CD8-positive, alpha-beta memory T cell (primary cell): ENCODE results near the gene TIPIN. TPM values are rescaled to one million over a fixed set of nuclear protein-coding genes. Genes with fewer than 3 reads are reported as not detected.

Experiments
- CTCF ChIA-PET: fragments of 350-600 bp; sonication (Branson Sonifier 250); formaldehyde crosslinking; loops from one replicate; lab custom pipeline; 2021; ENCODE audit warnings: antibody characterized with exemption; lab: Charles Lee
- POLR2A ChIA-PET: fragments of 350-600 bp; sonication (Branson Sonifier 250); formaldehyde crosslinking; loops from one replicate; lab custom pipeline; 2021; ENCODE audit warnings: antibody characterized with exemption; lab: Charles Lee
- DNase-seq, 5 donors: peaks; one replicate each; pipeline versions ENCODE4 v3.0.0 to v3.0.0-alpha.2; 2020 to 2022; ENCODE audit warnings: mixed read lengths in 1 of 5
- H3K27ac ChIP-seq: one replicate; pipeline ENCODE4 v1.7.0; 2013; ENCODE audit warnings: low read depth, mild to moderate bottlenecking, low read length, moderate library complexity
- H3K27me3 ChIP-seq: 2 replicates; pipeline ENCODE4 v1.7.0; 2013; ENCODE audit warnings: low read length, mild to moderate bottlenecking; ENCODE audit not compliant: insufficient read depth, poor library complexity, severe bottlenecking
- H3K36me3 ChIP-seq: 2 replicates; pipeline ENCODE4 v1.7.0; 2013; ENCODE audit warnings: mild to moderate bottlenecking, low read length, moderate library complexity; ENCODE audit not compliant: insufficient read depth
- H3K4me1 ChIP-seq: 2 replicates; pipeline ENCODE4 v1.7.0; 2013; ENCODE audit warnings: mild to moderate bottlenecking, low read length, moderate library complexity; ENCODE audit not compliant: insufficient read depth
- H3K4me3 ChIP-seq: 2 replicates; pipeline ENCODE4 v1.7.0; 2013; ENCODE audit warnings: mild to moderate bottlenecking, low read length
- H3K9me3 ChIP-seq: 2 replicates; pipeline ENCODE4 v1.7.0; 2013; ENCODE audit warnings: mild to moderate bottlenecking, low read length
- H3K27ac Mint-ChIP-seq, 8 donors: one replicate each; pipeline ENCODE4 v1.8.0; 2020 to 2021; ENCODE audit warnings: mixed read lengths in 8 of 8, mild to moderate bottlenecking in 6 of 8, inconsistent platforms in 3 of 8, moderate library complexity in 3 of 8
- H3K27me3 Mint-ChIP-seq, 2 donors: one replicate each; pipeline ENCODE4 v1.8.0; 2020 to 2021; ENCODE audit warnings: mixed read lengths in 2 of 2, mild to moderate bottlenecking in 1 of 2, moderate library complexity in 1 of 2
- H3K36me3 Mint-ChIP-seq, 3 donors: one replicate each; pipeline ENCODE4 v1.8.0; 2020 to 2021; ENCODE audit warnings: mixed read lengths in 3 of 3, inconsistent platforms in 1 of 3, mild to moderate bottlenecking in 1 of 3
- H3K4me1 Mint-ChIP-seq, 3 donors: one replicate each; pipeline ENCODE4 v1.8.0; 2020 to 2021; ENCODE audit warnings: mixed read lengths in 3 of 3, inconsistent platforms in 1 of 3, mild to moderate bottlenecking in 1 of 3
- H3K4me3 Mint-ChIP-seq, 7 donors: one replicate each; pipeline ENCODE4 v1.8.0; 2020 to 2021; ENCODE audit warnings: mixed read lengths in 7 of 7, mild to moderate bottlenecking in 6 of 7, moderate library complexity in 4 of 7, inconsistent platforms in 2 of 7
- H3K9me3 Mint-ChIP-seq, 5 donors: one replicate each; pipeline ENCODE4 v1.8.0; 2020 to 2022; ENCODE audit warnings: mixed read lengths in 5 of 5, mild to moderate bottlenecking in 3 of 5, moderate library complexity in 2 of 5, inconsistent platforms in 1 of 5
- polyA plus RNA-seq: library from polyadenylated mRNA; unstranded; fragments of 300-500 nt; fragmentation: Illumina TruSeq; gene quantifications from one replicate; pipeline ENCODE4 v1.2.3, GENCODE V29; 2021
- total RNA-seq, 2 experiments: library from RNA; stranded (reverse); gene quantifications; one replicate each; pipeline ENCODE4 v1.2.3, GENCODE V29; 2021

Gene TIPIN
- total and polyA plus RNA-seq, 3 experiments from 2014 or later, result 9.1 to 63.7 (median 58.9) TPM

GRCh38 chr15:66389859-66390381 is 33.4 kb upstream of the TIPIN start:
- Histone ChIP-seq H3K27ac (no peak overlapping the region), H3K27me3 (no peaks in the 10 kb centered on the region), H3K9me3 (no peaks in the 10 kb centered on the region), H3K4me3 (no peak overlapping the region), H3K36me3 (no peaks in the 10 kb centered on the region), H3K4me1 (peaks cover 77% of the 10 kb centered on the region)
- peaks cover 0 to 22% (median 0%) of the 10 kb centered on the region in 3 donors for H3K36me3 Mint-ChIP-seq
- peak overlapping the region; percentile 71 to 96 (median 88) for H3K4me3 Mint-ChIP-seq
- H3K27me3 Mint-ChIP-seq, result no peaks in the 10 kb centered on the region
- peak overlapping the region; percentile 61 to 92 (median 84) for H3K27ac Mint-ChIP-seq
- H3K9me3 Mint-ChIP-seq, result no peaks in the 10 kb centered on the region
- H3K4me1 Mint-ChIP-seq, result peaks cover 72 to 85% (median 84%) of the 10 kb centered on the region in 3 donors
- CTCF ChIA-PET, result interaction anchor here (7.8 kb wide), 1 partner anchor 108 kb away, joined by 95 read pairs; the partner anchor contains the start of gene SNAPC5
- POLR2A ChIA-PET, result no interaction called here
- no peak for DNase-seq

GRCh38 chr15:66389098-66389858 is 32.8 kb upstream of the TIPIN start:
- Mint-ChIP-seq H3K9me3 (no peaks in the 10 kb centered on the region), H3K27me3 (no peaks in the 10 kb centered on the region), H3K4me1 (peaks cover 68 to 82% (median 81%) of the 10 kb centered on the region in 3 donors), H3K36me3 (peaks cover 0 to 22% (median 0%) of the 10 kb centered on the region in 3 donors), H3K4me3 (peak overlapping the region; percentile 76 to 96 (median 94)), H3K27ac (peak overlapping the region; percentile 66 to 92 (median 84))
- Histone ChIP-seq H3K4me3 (no peak overlapping the region), H3K9me3 (no peaks in the 10 kb centered on the region), H3K27me3 (no peaks in the 10 kb centered on the region), H3K4me1 (peaks cover 71% of the 10 kb centered on the region), H3K27ac (no peak overlapping the region), H3K36me3 (no peaks in the 10 kb centered on the region)
- CTCF ChIA-PET, result interaction anchor here (0.7 to 7.8 kb wide), 2 partner anchors 13 to 109 kb away, joined by 3 to 95 read pairs; partner anchors contain the start of gene SNAPC5
- DNase-seq, result peak in 3 of 5 donors; percentile 20 to 50 (median 32)
- POLR2A ChIA-PET, result no interaction called here

GRCh38 chr15:66388576-66388975 is 32.1 kb upstream of the TIPIN start:
- Histone ChIP-seq H3K36me3 (no peaks in the 10 kb centered on the region), H3K27me3 (no peaks in the 10 kb centered on the region), H3K4me1 (peaks cover 64% of the 10 kb centered on the region), H3K4me3 (no peak overlapping the region), H3K9me3 (no peaks in the 10 kb centered on the region), H3K27ac (no peak overlapping the region)
- no peaks in the 10 kb centered on the region for H3K9me3 Mint-ChIP-seq
- H3K27ac Mint-ChIP-seq, result peak overlapping the region; percentile 61 to 95 (median 74)
- H3K4me3 Mint-ChIP-seq, result peak overlapping the region; percentile 88 to 96 (median 94)
- peaks cover 61 to 75% (median 74%) of the 10 kb centered on the region in 3 donors for H3K4me1 Mint-ChIP-seq
- peaks cover 0 to 20% (median 0%) of the 10 kb centered on the region in 3 donors for H3K36me3 Mint-ChIP-seq
- DNase-seq, result no peak
- no peaks in the 10 kb centered on the region for H3K27me3 Mint-ChIP-seq
- CTCF ChIA-PET, result interaction anchor here (0.7 to 7.8 kb wide), 3 partner anchors 13 to 115 kb away, joined by 3 to 95 read pairs (median 9); partner anchors contain the start of genes RPL4 and SNAPC5
- POLR2A ChIA-PET, result no interaction called here

- Histone ChIP-seq H3K4me1 (peaks cover 58% of the 10 kb centered on the region), H3K36me3 (no peaks in the 10 kb centered on the region), H3K4me3 (peak overlapping the region; percentile 74), H3K27me3 (no peaks in the 10 kb centered on the region), H3K27ac (peak overlapping the region; percentile 78), H3K9me3 (no peaks in the 10 kb centered on the region)
- ChIA-PET CTCF (interaction anchor here (0.8 to 7.8 kb wide), 6 partner anchors 19 to 115 kb away, joined by 3 to 95 read pairs (median 11); partner anchors contain the start of genes RPL4, SNAPC5 and TIPIN), POLR2A (interaction anchor here (1.1 to 2.7 kb wide), 3 partner anchors 111 to 117 kb away, joined by 3 to 18 read pairs (median 4); partner anchors contain the start of genes SNAPC5 and ZWILCH)
- no peaks in the 10 kb centered on the region for H3K27me3 Mint-ChIP-seq
- H3K27ac Mint-ChIP-seq, result peak overlapping the region; percentile 79 to 95 (median 92)
- no peaks in the 10 kb centered on the region for H3K9me3 Mint-ChIP-seq
- peaks cover 58 to 69% (median 68%) of the 10 kb centered on the region in 3 donors for H3K4me1 Mint-ChIP-seq
- no peak for DNase-seq
- peak overlapping the region; percentile 88 to 96 (median 94) for H3K4me3 Mint-ChIP-seq
- H3K36me3 Mint-ChIP-seq, result peaks cover 0 to 18% (median 0%) of the 10 kb centered on the region in 3 donors
Observed at GRCh38 chr15:66388043-66388363, 31.5 kb upstream of the TIPIN start.

GRCh38 chr15:66387163-66388042 is 30.9 kb upstream of the TIPIN start:
- H3K4me1 Mint-ChIP-seq, result peaks cover 56 to 64% (median 64%) of the 10 kb centered on the region in 3 donors
- ChIA-PET CTCF (interaction anchor here (0.7 to 7.8 kb wide), 13 partner anchors 13 to 116 kb away, joined by 3 to 95 read pairs (median 4); partner anchors contain the start of genes RPL4, SNAPC5 and TIPIN), POLR2A (interaction anchor here (1.0 to 2.7 kb wide), 5 partner anchors 31 to 118 kb away, joined by 3 to 18 read pairs (median 4); partner anchors contain the start of genes SNAPC5, TIPIN and ZWILCH)
- peak; percentile 50 to 78 (median 52) for DNase-seq
- Histone ChIP-seq H3K27me3 (no peaks in the 10 kb centered on the region), H3K4me3 (peak overlapping the region; percentile 74), H3K27ac (peak overlapping the region; percentile 78), H3K9me3 (no peaks in the 10 kb centered on the region), H3K36me3 (no peaks in the 10 kb centered on the region), H3K4me1 (peaks cover 52% of the 10 kb centered on the region)
- H3K27me3 Mint-ChIP-seq, result no peaks in the 10 kb centered on the region
- H3K36me3 Mint-ChIP-seq, result peaks cover 0 to 18% (median 0%) of the 10 kb centered on the region in 3 donors
- H3K9me3 Mint-ChIP-seq, result no peaks in the 10 kb centered on the region
- peak overlapping the region; percentile 88 to 99 (median 95) for H3K4me3 Mint-ChIP-seq
- H3K27ac Mint-ChIP-seq, result peak overlapping the region; percentile 79 to 95 (median 92)

- Mint-ChIP-seq H3K27ac (peak within 1 kb of the TSS; percentile 89 to 100 (median 98)), H3K27me3 (no peaks in the 10 kb centered on the region), H3K4me3 (peak within 1 kb of the TSS; percentile 88 to 99 (median 97)), H3K9me3 (no peaks in the 10 kb centered on the region), H3K4me1 (peaks cover 48 to 56% (median 56%) of the 10 kb centered on the region in 3 donors), H3K36me3 (peaks cover 0 to 15% (median 0%) of the 10 kb centered on the region in 3 donors)
- Histone ChIP-seq H3K9me3 (no peaks in the 10 kb centered on the region), H3K4me3 (peak within 1 kb of the TSS; percentile 74), H3K27me3 (no peaks in the 10 kb centered on the region), H3K27ac (peak within 1 kb of the TSS; percentile 78), H3K36me3 (no peaks in the 10 kb centered on the region), H3K4me1 (peaks cover 45% of the 10 kb centered on the region)
- POLR2A ChIA-PET, result interaction anchor here (0.6 to 2.7 kb wide), 9 partner anchors 8 to 119 kb away, joined by 3 to 18 read pairs (median 5); partner anchors contain the start of genes RPL4, SNAPC5, TIPIN and ZWILCH
- CTCF ChIA-PET, result interaction anchor here (0.6 to 7.8 kb wide), 18 partner anchors 8 to 144 kb away, joined by 3 to 95 read pairs (median 4); partner anchors contain the start of genes RPL4, SNAPC5 and TIPIN
- DNase-seq, result peak; percentile 97 to 99 (median 98)
Observed at GRCh38 chr15:66386204-66387123, 30.0 kb upstream of the TIPIN start, which contains the start of gene MAP2K1. MAP2K1 (plus strand) TSS chr15:66386912; CDS start chr15:66387348, 436 bp downstream.
